Mesendoderm (in vitro differentiated cells): ENCODE results near the gene KANK4.

Experiments
- DNase-seq: peaks from one replicate; pipeline ENCODE4 v3.0.0; 2013
- H2AK5ac ChIP-seq: 2 replicates; pipeline ENCODE4 v1.6.1; 2013; ENCODE audit warnings: low read length, inconsistent platforms
- H2BK120ac ChIP-seq: 2 replicates; pipeline ENCODE4 v1.6.1; 2013; ENCODE audit warnings: low read depth, mild to moderate bottlenecking, low read length, moderate library complexity, mixed read lengths
- H2BK15ac ChIP-seq: replicated peaks from 2 replicates; pipeline ENCODE4 v1.6.1; 2013; ENCODE audit warnings: low read depth, mild to moderate bottlenecking, moderate library complexity
- H2BK5ac ChIP-seq: 2 replicates; pipeline ENCODE4 v1.6.1; 2013; ENCODE audit warnings: low read length, inconsistent platforms
- H3K18ac ChIP-seq: 2 replicates; pipeline ENCODE4 v1.6.1; 2013; ENCODE audit warnings: mild to moderate bottlenecking, low read length, mixed read lengths
- H3K23ac ChIP-seq: one replicate; pipeline ENCODE4 v1.6.1; 2013; ENCODE audit warnings: low read length
- H3K27ac ChIP-seq: 2 replicates; pipeline ENCODE4 v1.5.1; 2013; ENCODE audit warnings: low read depth, mild to moderate bottlenecking, inconsistent platforms, low read length, moderate library complexity
- H3K27me3 ChIP-seq: 2 replicates; pipeline ENCODE4 v1.6.1; 2013; ENCODE audit warnings: low read length, control low read depth, mild to moderate bottlenecking, inconsistent platforms; ENCODE audit not compliant: insufficient read depth, poor library complexity
- H3K36me3 ChIP-seq: 2 replicates; pipeline ENCODE4 v1.6.1; 2013; ENCODE audit warnings: low read length, inconsistent platforms; ENCODE audit not compliant: control insufficient read depth, insufficient read depth
- H3K4ac ChIP-seq: one replicate; pipeline ENCODE4 v1.6.1; 2013; ENCODE audit warnings: low read depth, mild to moderate bottlenecking, low read length, moderate library complexity
- H3K4me1 ChIP-seq: 2 replicates; pipeline ENCODE4 v1.6.1; 2013; ENCODE audit warnings: low read depth, low read length, inconsistent platforms; ENCODE audit not compliant: control insufficient read depth
- H3K4me2 ChIP-seq: 2 replicates; pipeline ENCODE4 v1.6.1; 2013; ENCODE audit warnings: low read length
- H3K4me3 ChIP-seq: 2 replicates; pipeline ENCODE4 v1.5.1; 2013; ENCODE audit warnings: mild to moderate bottlenecking, low read length
- H3K56ac ChIP-seq: one replicate; pipeline ENCODE4 v1.6.1; 2013; ENCODE audit warnings: low read length
- H3K79me1 ChIP-seq: 2 replicates; pipeline ENCODE4 v1.6.1; 2013; ENCODE audit warnings: low read length, inconsistent platforms
- H3K79me2 ChIP-seq: 2 replicates; pipeline ENCODE4 v1.6.1; 2013; ENCODE audit warnings: mild to moderate bottlenecking, low read length; ENCODE audit not compliant: control insufficient read depth, insufficient read depth
- H3K9ac ChIP-seq: 2 replicates; pipeline ENCODE4 v1.6.1; 2013; ENCODE audit warnings: low read length, inconsistent platforms
- H4K5ac ChIP-seq: one replicate; pipeline ENCODE4 v1.6.1; 2013; ENCODE audit warnings: low read length
- H4K8ac ChIP-seq: one replicate; pipeline ENCODE4 v1.6.1; 2013; ENCODE audit warnings: low read depth, mild to moderate bottlenecking, control low read depth, low read length, moderate library complexity
- WGBS: extraction: QIAGEN DNeasy Blood & Tissue Kit; methylation state at CpG from one replicate; pipeline ENCODE4 v1.1.7; 2013; ENCODE audit warnings: low lambda C conversion rate, missing lambda C conversion rate; ENCODE audit not compliant: insufficient coverage; ENCODE audit errors: extremely low coverage; 5-methylcytosine and 5-hydroxymethylcytosine counted together

Gene KANK4

GRCh38 chr1:62229932-62230331 lies 89.3 kb downstream of the KANK4 start:
- Histone ChIP-seq H3K23ac (peak overlapping the region; percentile 24), H3K36me3 (peaks cover 12% of the 10 kb centered on the region), H3K79me2 (no peaks in the 10 kb centered on the region), H4K5ac (no peak overlapping the region), H3K4me1 (peaks cover 12% of the 10 kb centered on the region), H2BK5ac (no peak overlapping the region), H2BK120ac (no peak overlapping the region), H3K79me1 (no peaks in the 10 kb centered on the region), H3K27ac (peak overlapping the region; percentile 61), H3K4me2 (no peak overlapping the region), H3K56ac (peak overlapping the region; percentile 74), H2BK15ac (no peak overlapping the region), H3K4me3 (no peak overlapping the region), H3K27me3 (no peaks in the 10 kb centered on the region), H2AK5ac (peak overlapping the region; percentile 30), H3K4ac (no peak overlapping the region), H3K9ac (peak overlapping the region; percentile 15), H3K18ac (no peak overlapping the region), H4K8ac (no peak overlapping the region)
- WGBS, result no CpG with 5 or more reads among the region's 2 CpGs
- DNase-seq, result no peak

DNA sequence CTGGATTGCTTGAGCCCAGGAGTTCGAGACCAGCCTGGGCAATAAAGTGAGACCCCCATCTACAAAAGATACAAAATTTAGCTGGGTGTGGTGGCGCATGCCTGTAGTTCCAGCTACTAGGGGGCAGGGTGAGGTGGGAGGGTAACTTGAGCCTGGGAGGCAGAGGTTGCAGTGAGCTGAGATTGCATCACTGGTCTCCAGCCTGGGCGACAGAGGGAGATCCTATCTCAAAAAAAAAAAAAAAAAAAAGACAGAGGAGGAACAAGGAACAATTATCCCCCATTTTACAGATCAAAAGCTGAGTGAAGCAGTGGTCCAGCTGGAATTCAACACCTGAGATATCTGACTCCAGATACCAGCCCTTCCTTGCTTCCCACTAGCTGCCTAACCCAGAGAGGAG lies 89.8 kb downstream of the KANK4 start:
- Histone ChIP-seq H2BK5ac (no peak overlapping the region), H3K4me1 (peaks cover 12% of the 10 kb centered on the region), H3K56ac (peak overlapping the region; percentile 74), H4K5ac (no peak overlapping the region), H3K27me3 (no peaks in the 10 kb centered on the region), H3K79me1 (no peaks in the 10 kb centered on the region), H2AK5ac (no peak overlapping the region), H3K27ac (peak overlapping the region; percentile 61), H3K4ac (no peak overlapping the region), H3K36me3 (peaks cover 12% of the 10 kb centered on the region), H3K9ac (peak overlapping the region; percentile 15), H3K4me2 (no peak overlapping the region), H3K23ac (no peak overlapping the region), H2BK120ac (no peak overlapping the region), H3K4me3 (no peak overlapping the region), H2BK15ac (no peak overlapping the region), H3K18ac (no peak overlapping the region), H4K8ac (no peak overlapping the region), H3K79me2 (no peaks in the 10 kb centered on the region)
- no CpG with 5 or more reads among the region's 3 CpGs for WGBS
- peak; percentile 74 for DNase-seq

DNA sequence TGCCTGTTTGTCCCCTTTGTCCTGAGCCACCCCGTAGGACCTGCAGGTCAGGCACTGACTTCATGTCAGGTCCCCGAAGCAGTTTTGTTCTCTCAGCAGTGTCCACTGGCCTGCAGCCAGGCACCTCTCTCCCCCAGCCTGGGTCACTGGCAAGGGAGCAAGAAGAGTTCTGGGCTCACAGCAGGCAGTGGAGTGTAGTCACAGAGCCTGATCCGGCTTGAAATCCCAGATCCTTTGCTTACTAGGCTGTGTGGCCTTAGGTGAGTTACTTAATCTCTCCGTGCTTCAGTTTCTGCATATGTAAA lies 90.4 kb downstream of the KANK4 start:
- Histone ChIP-seq H3K9ac (peak overlapping the region; percentile 19), H3K4ac (no peak overlapping the region), H3K4me2 (no peak overlapping the region), H2AK5ac (no peak overlapping the region), H3K79me1 (peaks cover 1% of the 10 kb centered on the region), H3K27ac (no peak overlapping the region), H2BK5ac (no peak overlapping the region), H3K23ac (no peak overlapping the region), H4K8ac (no peak overlapping the region), H3K18ac (peak overlapping the region; percentile 7), H3K4me1 (peaks cover 12% of the 10 kb centered on the region), H3K4me3 (no peak overlapping the region), H3K36me3 (peaks cover 14% of the 10 kb centered on the region), H3K56ac (peak overlapping the region; percentile 44), H3K27me3 (no peaks in the 10 kb centered on the region), H2BK120ac (no peak overlapping the region), H3K79me2 (no peaks in the 10 kb centered on the region), H4K5ac (no peak overlapping the region), H2BK15ac (no peak overlapping the region)
- no CpG with 5 or more reads among the region's 4 CpGs for WGBS
- DNase-seq, result no peak

DNA sequence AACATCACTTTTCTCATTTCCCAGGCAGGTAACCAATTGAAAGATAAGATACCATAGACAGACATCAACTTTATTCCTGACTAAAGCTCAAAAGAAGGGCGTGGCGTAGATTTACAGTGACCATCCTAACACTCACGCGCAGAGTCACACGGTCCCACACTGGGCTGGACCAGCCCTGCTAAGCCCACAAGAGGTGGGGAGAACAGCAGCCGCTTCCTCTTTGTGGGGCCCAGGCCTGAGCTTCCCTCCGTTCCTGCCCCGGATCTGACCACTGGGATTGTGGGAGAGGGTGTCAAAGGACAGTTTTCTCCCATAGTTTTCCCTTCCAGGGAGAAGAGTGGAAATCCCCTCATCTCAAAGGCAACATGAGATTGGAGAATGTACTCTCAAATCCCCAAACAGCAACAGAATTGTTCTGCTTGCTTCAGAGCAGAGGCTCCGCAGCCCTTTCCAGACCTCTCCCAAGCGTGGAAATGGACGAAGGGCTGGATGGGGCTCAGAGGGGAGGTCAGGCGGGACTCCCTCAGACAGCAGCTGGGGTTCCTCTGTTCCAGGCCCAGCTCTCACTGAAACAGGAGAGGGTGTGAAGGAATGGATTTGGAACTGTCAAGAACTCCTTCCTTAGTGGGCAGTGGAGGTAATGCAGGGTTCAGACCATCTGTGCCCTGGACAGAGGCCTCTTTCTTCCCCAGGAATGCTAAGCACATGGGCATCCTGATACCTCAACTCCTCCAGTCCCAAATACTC lies 90.9 kb downstream of the KANK4 start:
- Histone ChIP-seq H2AK5ac (no peak overlapping the region), H3K23ac (no peak overlapping the region), H2BK5ac (no peak overlapping the region), H3K4me3 (no peak overlapping the region), H3K79me1 (peaks cover 1% of the 10 kb centered on the region), H4K8ac (no peak overlapping the region), H3K56ac (peak overlapping the region; percentile 44), H3K27me3 (no peaks in the 10 kb centered on the region), H3K4ac (no peak overlapping the region), H4K5ac (no peak overlapping the region), H2BK15ac (no peak overlapping the region), H3K18ac (peak overlapping the region; percentile 7), H3K9ac (peak overlapping the region; percentile 19), H3K4me1 (peaks cover 12% of the 10 kb centered on the region), H2BK120ac (no peak overlapping the region), H3K4me2 (no peak overlapping the region), H3K27ac (no peak overlapping the region), H3K36me3 (peaks cover 14% of the 10 kb centered on the region), H3K79me2 (no peaks in the 10 kb centered on the region)
- DNase-seq, result no peak
- no CpG with 5 or more reads among the region's 12 CpGs for WGBS

- Histone ChIP-seq H2AK5ac (no peak overlapping the region), H4K8ac (no peak overlapping the region), H3K27me3 (no peaks in the 10 kb centered on the region), H3K4ac (no peak overlapping the region), H3K27ac (no peak overlapping the region), H3K4me1 (peaks cover 12% of the 10 kb centered on the region), H4K5ac (no peak overlapping the region), H3K36me3 (peaks cover 14% of the 10 kb centered on the region), H3K4me3 (no peak overlapping the region), H3K18ac (no peak overlapping the region), H3K9ac (no peak overlapping the region), H3K79me2 (no peaks in the 10 kb centered on the region), H3K23ac (no peak overlapping the region), H2BK5ac (no peak overlapping the region), H3K56ac (no peak overlapping the region), H3K4me2 (no peak overlapping the region), H2BK120ac (no peak overlapping the region), H3K79me1 (peaks cover 1% of the 10 kb centered on the region), H2BK15ac (no peak overlapping the region)
- no peak for DNase-seq
- no CpG with 5 or more reads among the region's 11 CpGs for WGBS
Measured at GRCh38 chr1:62227496-62227895, 91.7 kb downstream of the KANK4 start.

DNA sequence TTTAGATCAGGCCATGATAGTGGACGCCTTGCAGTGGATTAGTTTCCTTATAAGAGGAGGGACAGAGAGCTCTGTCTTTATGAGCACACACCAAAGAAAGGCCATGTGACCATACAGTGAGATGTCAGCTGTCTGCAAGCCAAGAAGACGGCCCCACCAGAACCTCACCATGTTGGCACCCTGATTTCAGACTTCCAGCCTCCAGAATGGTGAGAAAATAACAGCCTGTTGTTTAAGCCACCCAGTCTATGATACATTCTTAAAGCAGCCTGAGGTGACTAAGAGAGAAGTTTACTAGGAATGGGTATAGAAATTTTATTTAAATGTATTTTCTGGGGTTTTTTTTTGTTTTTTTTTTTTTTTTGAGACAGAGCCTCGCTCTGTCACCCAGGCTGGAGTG lies 95.1 kb downstream of the KANK4 start:
- Histone ChIP-seq H2AK5ac (no peak overlapping the region), H4K5ac (no peak overlapping the region), H3K56ac (no peak overlapping the region), H3K4me1 (peaks cover 3% of the 10 kb centered on the region), H3K27me3 (no peaks in the 10 kb centered on the region), H2BK5ac (no peak overlapping the region), H3K79me2 (no peaks in the 10 kb centered on the region), H3K23ac (no peak overlapping the region), H3K79me1 (peaks cover 1% of the 10 kb centered on the region), H2BK15ac (no peak overlapping the region), H3K27ac (no peak overlapping the region), H4K8ac (no peak overlapping the region), H2BK120ac (no peak overlapping the region), H3K18ac (no peak overlapping the region), H3K9ac (no peak overlapping the region), H3K4ac (no peak overlapping the region), H3K36me3 (peaks cover 12% of the 10 kb centered on the region), H3K4me3 (no peak overlapping the region), H3K4me2 (no peak overlapping the region)
- WGBS, result no CpG with 5 or more reads among the region's 3 CpGs
- DNase-seq, result no peak
